GM21360 (cell line): ENCODE data around the gene TCEANC.
"Not testable (repeated sequence)": the region's sequence is repeated elsewhere in the genome, so short reads cannot be mapped to it uniquely, and the experiment has no call there.

Experiments
- ATAC-seq: cut with Tn5 transposase; IDR thresholded peaks from one replicate; pipeline ENCODE4 v1.9.1; 2021; ENCODE audit warnings: mild to moderate bottlenecking, moderate library complexity; ENCODE audit not compliant: unreplicated experiment

Gene TCEANC

DNA sequence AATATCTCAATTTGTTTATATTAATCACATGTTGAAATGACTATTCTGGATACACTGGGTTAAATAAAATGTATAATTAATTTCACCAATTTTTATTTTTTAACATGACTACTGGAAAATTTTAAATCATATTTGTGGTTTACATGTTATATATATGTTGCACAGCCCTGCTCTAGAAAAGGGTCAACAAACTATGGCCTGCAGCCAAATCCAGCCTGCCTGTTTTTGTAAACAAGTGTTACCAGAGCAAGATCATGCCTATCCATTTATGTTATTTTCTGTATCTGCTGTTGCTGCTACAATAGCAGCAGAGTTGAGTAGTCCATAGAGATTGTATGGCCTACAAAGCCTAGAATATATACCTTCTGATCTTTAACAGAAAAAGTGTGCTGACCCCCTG, 1.2 kb downstream of the TCEANC start:
- ATAC-seq, result no peak

DNA sequence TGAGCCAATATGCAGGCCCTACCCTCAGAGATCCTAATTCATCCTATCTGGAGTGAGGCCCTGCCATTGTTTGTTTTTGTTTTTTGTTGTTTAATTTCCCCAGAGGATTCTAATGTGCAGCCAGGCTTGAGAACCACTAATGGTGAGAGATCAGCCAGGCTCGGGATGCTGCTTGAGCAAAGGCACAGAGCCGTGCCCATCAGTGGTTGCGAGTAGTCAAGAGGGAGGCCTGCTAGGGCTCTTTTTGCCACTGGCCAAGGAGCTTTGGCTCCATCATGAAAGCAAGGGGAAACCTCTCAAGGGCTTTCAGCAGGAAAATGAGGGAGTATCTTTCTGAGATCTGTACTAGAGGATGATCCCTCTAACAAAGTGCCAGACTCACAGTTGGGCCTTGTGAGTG, 2.7 kb downstream of the TCEANC start:
- no peak for ATAC-seq

DNA sequence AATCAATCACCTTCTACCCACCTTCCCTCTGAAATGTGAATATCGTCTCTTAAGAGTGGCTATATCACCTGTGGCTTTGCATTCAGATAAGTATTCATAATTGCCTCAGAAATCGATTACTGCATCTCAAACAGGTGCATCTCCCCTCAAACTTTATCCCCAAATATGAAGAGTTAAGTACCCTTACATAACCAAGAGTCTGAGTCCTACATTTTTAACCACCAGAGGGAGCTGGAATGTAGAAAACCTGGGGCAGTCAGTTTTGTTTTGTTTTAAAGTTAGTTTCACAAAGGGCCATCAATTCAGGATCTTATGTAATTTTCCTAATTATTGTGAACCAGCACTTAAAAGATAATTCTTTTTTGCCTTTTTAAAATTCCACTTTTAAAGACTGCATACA, 5.7 kb downstream of the TCEANC start:
- no peak for ATAC-seq

DNA sequence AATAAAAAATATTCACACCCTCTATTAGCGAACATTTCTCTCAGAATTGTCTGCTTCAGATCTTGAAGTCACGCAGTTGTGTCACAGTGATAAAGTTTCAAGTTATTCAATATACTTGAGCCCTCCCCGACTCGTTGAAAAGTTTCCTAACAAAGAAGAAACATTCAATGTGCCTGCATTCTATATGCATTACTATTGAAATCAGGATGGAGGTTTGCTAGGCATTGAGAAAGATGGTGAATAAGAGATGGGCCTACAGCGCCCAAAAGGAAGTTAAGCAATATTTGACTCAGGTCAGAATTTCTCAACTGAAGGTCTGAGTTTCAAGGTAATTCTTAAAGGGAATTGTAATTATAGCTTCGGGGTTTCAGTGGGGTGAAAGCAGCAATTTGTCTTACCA, 6.1 kb downstream of the TCEANC start:
- ATAC-seq, result no peak

DNA sequence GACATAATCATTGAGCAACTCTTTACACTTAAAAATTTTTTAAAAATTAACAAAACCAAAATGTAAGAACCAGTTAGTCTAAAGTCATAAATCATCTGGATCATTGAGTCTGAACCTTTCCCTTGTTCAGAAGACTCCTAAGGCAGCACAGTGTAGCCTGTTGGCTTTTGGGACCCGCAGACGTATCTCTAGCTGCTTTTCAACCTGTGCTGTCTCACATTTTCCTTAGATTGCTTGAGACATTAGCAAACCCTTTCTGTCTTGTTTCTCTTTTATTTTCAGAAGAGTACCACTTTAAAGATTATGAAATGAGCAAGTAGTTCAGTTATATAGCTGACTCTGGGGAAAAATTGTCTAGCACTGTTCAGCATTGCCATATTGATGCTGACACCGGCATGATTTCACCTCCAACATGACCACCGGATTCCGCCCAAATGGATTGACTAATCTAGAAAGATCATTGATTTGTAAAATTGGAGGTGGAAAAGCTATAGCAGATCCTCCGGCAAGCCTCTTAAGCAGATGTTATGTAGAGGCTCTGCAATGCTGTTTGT, 8.9 kb downstream of the TCEANC start:
- ATAC-seq, result no peak

DNA sequence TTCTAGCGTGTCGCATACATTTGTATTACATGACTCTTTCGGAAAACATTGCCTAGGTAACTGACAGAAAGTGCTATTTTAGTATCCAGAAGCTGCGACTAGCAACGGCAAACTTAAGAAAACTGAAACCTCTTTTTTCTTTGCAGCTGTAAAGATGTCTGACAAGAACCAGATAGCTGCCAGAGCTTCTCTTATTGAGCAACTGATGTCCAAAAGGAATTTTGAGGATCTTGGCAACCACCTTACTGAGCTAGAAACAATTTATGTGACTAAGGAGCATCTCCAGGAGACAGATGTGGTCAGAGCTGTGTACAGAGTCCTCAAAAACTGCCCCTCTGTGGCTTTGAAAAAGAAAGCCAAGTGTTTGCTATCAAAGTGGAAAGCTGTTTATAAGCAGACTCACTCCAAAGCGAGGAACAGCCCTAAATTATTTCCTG, 9.4 kb downstream of the TCEANC start:
- ATAC-seq, result no peak

DNA sequence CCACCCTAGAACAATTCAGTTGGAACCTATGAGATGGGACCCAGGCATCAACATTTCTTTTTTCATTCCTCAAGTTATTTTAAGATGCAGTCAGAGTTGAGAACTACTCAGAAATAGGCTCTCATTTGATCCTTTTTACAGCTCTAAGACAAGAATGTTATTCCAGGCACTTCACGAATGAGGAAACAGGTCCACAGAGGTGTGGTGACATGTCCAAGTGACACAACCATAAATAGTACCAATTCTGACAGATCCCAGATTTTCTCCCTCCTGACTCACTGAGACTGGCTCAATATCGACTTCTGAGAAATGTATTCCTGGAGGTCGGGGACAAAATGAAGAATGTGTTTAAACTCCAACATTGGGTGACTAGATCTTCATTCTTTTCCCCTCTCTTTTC, 11.1 kb downstream of the TCEANC start:
- no peak for ATAC-seq

DNA sequence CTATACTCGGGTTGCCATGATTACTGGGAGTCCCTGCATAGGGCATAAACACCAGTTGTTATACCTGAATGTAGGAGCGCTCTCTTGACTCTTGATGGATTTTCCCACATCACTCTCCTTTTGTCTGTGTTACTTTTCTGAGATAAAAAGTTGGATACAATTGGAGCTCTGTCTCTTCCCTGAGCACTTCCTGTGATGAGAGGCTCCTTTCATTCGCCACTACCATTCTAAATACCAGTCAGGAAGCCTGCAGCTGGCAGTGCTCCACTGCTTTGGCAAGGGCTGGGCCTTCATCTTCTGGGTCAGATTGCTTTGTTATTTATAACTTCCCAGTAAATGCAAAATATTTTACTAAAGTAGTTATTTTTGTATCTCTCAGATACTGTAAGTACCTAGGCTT, 13.9 kb downstream of the TCEANC start:
- ATAC-seq, result no peak

DNA sequence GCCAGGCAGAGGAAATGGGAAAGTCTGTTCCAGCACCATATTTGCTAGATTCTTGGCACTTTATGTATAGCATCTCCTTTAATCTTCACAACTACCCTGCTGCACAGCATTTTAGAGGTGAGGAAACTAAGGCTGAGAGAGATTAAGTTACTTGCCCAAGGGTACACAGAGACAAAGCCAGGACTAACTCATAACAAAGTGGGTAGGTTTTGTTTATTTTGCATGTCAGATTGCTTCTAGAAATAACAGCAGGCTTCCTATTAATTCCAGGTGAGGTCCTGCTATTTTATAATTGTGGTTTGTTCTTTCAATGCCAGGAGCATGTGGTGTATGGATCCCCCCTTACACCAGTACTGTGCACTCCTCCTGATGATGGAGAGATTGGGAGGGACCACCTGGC, 15.0 kb downstream of the TCEANC start:
- no peak for ATAC-seq

DNA sequence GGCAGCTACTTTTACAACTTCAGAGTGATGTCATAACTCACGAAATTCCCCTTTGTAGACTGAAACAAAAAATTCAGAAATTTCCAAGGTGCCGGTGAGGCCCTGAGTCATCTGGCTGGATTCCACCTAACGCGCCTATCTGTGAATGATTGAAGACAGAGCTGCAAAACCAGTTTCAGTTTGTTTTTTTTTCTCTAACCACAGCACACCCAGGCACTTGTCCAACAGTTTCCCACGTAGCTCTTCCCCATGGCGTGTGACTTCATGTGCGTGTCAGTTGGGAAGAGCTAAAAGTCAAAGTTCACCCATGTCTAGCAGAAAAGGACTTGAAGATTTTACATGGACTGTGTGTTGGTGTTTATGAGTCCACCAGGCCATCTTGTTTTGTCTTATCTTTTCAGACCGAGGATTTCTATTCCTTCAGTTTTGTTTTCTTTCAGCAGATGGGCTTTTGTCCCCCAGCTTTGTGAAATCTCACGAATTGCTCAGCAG, 16.4 kb downstream of the TCEANC start:
- ATAC-seq, result peak; percentile 69

DNA sequence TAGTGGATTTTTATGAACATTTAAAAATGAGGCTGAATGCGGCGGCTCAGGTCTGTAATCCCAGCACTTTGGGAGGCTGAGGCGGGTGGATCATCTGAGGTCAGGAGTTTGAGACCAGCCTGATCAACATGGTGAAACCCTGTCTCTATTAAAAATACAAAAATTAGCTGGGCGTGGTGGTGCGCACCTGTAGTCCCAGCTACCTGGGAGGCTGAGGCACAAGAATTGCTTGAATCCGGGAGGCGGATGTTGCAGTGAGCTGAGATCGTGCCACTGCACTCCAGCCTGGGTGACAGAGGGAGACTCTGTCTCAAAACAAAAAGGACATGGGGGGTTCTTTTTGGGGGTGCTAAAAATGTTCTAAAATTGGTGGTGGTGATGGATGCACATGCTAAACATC, 16.8 kb downstream of the TCEANC start:
- ATAC-seq, result not testable (repeated sequence)

DNA sequence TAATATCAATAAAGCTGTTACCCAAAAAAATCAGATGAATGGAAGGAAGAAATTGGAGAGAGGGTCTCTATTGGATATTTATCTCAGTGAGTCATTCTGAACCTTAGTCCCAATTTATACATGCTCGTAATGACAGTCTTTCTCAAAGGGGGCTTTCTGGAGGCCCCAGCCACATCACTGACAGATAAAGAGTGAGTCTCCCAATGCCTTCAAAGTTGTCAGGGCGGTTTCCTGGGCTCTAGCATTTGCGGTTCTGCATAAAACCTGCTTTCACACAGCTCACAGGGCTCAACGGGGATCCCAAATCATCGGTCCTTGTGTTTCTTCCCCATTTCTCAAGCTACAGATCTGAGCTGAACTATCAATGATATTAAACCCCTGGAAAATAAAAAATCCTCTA, 17.3 kb downstream of the TCEANC start:
- ATAC-seq, result no peak

DNA sequence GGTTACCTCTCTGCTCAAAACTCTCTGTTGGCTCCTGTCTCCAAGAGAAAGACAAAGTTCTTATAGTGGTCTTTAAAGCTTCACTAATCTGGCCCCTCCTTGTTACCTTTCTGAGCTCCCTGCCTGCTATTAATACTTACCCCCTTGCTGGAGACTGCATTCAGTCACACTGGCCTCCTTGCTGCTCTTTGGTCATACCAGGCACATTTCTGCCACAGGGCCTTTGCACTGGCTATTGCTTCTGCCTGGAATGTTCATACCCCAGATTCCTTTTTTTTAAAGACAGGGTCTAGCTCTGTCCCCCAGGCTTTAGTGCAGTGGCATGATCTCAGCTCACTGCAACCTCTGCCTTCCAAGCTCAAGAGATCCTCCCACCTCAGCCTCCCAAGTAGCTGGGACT, 20.1 kb downstream of the TCEANC start:
- ATAC-seq, result no peak

DNA sequence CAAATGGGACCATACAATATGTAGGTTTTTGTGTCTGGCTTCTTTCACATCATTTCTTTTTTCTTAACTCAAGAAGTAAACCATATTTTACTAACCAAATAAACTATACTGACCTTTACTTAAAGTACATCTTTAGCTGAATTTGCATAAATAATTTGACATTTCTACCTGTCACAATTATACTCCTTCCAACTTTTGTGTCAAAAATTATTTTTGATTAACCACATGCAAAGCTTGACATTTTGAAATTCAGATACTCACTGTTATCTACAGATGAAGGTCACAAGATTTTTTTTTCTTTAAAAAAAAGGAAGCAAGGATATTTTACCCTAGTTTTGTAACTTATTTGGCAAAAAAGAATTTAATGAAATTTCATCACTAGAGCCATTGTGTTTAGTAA, 23.9 kb downstream of the TCEANC start:
- no peak for ATAC-seq

DNA sequence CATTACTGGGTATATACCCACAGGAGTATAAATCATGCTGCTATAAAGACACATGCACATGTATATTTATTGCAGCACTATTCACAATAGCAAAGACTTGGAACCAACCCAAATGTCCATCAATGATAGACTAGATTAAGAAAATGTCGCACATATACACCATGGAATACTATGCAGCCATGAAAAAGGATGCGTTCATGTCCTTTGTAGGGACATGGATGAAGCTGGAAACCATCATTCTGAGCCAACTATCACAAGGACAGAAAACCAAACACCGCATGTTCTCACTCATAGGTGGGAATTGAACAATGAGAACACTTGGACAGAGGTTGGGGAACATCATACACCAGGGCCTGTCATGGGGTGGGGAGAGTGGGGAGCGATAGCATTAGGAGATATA, 26.8 kb downstream of the TCEANC start:
- not testable (repeated sequence) for ATAC-seq

DNA sequence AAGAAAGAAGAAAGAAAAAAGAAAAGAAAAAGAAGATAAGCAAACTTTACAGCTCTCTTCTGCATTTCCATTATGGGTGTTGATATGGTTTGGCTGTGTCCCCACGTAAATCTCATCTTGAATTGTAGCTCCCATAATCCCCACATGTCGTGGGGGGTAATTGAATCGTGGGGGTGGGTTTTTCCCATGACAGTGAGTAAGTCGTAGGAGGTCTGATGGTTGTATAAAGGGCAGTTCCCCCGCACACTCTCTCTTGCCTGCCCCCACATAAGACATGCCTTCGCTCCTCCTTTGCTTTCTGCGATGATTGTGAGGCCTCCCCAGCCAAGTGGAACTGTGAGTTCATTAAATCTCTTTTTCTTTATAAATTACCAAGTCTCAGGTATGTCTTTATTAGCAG, 28.7 kb downstream of the TCEANC start:
- ATAC-seq, result no peak

DNA sequence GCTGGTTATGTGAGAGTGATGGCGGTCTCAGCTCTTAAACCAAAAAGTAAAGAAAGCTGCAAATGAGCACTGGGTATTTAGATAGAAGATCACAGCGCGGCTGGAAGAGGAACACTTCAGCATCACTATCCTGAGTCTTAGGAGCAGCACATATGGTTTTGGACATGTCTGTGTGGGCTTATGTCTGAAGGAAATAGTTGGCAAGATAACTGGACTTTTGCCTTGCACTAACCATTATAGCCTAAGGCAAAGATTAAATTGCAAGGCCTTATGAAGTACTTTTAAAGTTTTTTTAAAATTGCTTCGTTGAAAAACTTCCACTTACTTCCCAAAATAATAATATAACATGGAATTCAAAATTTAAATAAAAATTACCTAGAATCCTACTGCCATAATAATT, 31.4 kb downstream of the TCEANC start:
- ATAC-seq, result no peak

DNA sequence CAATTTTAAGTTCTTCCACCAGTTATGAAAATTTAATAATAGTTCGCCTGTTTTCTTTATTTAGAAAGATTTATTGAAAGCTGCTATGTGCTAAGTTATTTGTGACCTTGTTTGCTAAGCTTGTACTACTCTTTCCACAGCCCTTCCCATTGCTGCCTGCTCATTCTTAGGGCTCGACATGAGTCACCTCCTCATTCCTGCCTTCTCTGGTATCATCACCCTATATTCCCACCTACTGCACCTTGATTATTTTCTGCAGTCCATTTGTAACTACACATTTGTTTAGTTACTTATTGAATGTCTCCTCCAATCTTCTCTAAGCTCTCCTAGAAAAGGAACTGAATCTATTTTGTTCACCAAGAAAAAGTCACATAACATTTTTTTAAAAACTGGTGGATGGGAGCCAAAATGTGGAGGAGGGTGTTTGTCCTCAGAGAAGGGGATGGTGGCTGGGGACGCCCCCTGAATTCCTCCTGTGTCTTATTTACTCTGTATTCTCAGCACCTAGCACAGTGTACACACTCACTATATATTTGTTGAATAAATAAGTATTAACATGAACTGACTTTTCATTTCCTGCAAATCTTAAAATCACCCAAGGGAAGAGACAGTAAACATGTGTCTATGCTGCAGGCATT, 32.3 kb downstream of the TCEANC start:
- ATAC-seq, result no peak

DNA sequence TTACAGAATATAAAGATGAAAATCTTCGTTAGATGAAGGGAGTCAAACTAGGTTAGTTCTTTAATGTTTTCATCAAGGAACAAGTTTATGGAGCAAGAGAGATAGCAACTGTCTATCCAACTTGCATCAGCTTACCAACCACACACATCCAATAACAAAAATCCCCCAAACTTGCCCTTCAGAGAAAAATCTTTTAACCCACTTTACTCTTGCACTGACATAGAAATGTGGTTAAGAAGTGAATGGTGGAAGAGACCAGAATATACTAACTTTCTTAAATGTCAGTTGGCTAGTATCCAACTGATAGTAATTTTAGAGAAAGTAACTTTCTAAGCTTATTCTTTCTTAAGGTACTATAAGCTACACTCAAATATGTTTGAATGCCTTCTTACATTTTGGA, 34.3 kb downstream of the TCEANC start:
- ATAC-seq, result no peak

DNA sequence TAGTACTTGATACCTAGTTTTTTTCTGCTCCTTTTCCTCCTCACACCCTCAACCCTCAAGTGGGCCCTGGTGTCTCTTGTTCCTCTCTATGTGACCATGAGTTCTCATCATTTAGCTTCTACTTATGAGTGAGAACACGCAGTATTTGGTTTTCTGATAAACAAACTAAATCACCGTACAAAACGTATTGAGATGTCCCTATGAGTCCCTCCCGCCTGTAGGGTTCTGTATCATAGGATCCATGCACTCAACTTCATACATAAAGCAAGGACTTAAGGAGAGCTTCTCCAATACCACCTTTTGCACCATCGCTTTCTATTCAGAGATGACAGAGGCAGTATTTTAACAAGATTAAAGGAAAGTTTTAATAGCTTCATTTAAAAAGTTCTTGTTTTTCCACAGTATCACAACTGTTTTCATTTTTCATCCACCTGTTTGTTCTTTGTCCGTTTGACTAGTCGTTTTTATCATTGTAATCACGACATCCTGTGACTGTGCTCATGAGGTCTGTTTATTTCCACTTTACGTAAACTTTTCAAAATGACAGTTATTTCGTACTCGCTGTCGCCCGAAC, 35.5 kb downstream of the TCEANC start:
- no peak for ATAC-seq

DNA sequence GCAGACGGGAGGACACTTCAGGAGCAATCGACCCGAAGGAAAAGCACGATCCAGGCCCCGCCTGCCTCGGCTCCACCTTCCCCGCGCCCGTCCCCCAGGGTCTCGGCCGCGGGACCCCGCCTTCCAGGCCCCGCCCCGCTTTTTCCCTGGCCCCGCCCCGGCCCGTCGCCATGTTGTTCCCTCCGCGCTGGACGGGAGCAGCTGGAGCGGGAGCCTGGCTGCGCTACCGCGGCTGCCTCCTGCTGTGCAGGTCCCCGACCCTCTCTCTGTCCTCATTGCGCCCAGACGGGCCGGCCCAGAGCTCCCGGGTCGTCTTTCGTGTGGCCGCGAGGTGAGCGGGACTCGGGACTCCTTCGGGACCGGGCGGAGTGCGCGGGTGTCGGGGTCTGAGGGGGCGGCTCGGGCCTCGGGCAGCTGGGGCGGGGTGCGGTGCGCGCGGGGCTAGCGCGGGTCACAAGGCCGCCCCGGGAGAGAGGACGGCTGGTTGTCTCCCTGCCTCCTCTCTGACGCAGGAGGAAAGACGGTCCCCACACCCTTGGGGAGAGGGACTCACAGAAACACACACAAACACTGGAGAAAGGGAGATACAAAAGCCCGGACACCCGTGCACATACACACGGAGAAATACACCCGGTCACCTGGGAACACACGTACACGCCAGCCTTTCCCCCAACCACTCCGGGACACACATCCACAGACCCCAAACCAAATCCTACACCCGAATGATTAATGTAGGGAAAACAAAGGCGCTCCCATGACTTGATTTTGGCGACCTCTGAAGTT, 36.2 kb downstream of the TCEANC start, which contains the start of gene RAB9A:
Gene RAB9A (plus strand): TSS at position 171 of the 783 bp plus-strand sequence. CDS start 19,619 bp downstream, outside the sequence.
- peak; percentile 68 for ATAC-seq

DNA sequence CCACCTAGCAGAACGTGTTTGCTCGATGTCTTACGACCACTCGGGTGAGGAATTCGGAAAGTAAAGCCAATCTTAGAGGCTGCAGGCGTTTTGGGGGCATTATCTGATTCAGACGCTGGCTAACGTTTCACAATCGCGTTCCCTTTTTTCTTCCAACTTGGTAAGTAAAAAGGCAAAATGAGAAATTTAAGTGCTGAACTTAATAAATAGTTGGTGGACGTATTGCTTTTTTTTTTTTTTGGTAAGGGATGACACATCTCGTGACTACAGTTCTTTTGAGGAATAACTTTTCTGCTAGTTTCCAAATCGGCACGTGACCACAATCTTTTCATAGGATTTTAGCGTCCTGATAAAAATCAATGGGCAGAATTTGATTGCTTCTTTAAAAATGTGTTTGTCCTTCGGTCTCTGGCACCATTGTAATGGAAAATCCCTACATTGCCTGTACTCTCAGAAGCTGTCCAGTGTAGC, 36.8 kb downstream of the TCEANC start:
- ATAC-seq, result no peak
